Caki2 (cell line): ENCODE results near the gene CTTNBP2. TPM values are rescaled to one million over a fixed set of nuclear protein-coding genes. Genes with fewer than 3 reads are reported as not detected.

Experiments used
- DNase-seq: peaks from one replicate; pipeline ENCODE4 v3.0.0-alpha.2; 2015; ENCODE audit warnings: low read depth
- in situ Hi-C: cut with HindIII; loops from 2 replicates; pipeline ENCODE4 v1.10.0; 2016; ENCODE audit warnings: low sequenced_read_pairs, low pct_unique_long_range_greater_than_20kb, mixed read lengths
- total RNA-seq: library from RNA; depleted of rRNA; stranded (reverse); fragments of >200 nt; shearing (Covaris generic); gene quantifications from 2 replicates; pipeline ENCODE4 v1.2.3, GENCODE V29; 2014; ENCODE audit warnings: low replicate concordance

CTTNBP2 gene
- total RNA-seq, 1 experiment from 2014 or later, result not detected

DNA sequence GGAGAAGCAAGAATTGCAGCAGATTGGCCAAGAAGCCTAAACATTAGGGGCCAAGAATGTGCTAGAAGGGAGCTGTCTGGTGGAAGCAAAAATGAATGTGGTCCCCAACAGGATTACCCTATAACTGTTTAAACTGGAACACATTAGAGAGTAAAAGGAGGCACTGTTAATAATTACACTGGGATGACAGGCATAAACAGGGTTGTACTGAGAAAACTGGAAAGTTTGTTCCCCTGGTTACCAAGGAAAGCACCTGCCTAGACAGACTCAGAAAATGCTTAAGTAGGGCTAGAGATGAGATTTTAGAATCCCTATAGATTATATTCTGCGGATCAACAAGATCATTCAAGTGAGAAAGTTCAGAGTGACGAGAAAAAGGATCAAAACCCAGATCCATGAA lies 100.8 kb downstream of the CTTNBP2 start:
- DNase-seq, result peak; percentile 46
- in situ Hi-C loops, result no loop called here

DNA sequence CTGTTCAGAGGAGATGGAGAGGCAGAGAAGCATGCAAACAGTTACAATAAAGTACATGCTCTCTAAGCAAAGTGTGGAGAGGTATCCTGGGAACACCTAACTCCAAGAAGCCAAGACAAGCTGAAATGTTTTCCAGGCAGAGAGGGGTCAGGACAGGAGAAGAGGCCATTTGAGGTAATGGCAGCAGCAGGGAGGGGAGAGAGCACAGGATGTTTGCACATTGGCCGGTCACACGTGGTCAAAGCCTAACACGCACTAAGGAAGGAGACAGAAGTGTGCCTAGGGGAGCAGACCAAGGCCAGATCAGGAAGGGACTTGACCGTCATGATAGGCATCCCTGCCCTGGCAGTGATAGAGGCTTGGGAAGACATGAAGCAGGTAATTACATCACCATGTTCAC lies 101.5 kb downstream of the CTTNBP2 start:
- in situ Hi-C loops, result no loop called here
- DNase-seq, result no peak

DNA sequence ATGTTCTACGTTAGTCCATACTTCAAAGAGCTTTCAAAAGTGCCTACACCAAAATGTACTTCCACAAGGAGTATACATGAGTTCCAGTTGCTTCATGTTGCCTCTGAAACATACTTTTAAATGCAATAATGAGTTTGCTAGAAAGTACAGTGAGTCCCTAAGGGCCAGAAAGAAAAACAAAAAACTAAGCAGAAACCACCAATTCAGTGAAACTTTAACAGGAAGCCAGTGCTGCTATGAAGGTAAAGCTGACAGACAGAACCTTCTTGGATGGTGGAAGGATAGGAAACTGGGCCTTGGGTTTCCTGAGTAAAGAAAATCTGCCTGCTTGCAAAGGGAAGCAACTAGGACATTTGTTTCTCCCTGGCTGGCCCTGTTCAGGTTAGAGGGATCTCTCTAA lies 104.2 kb downstream of the CTTNBP2 start:
- in situ Hi-C loops, result no loop called here
- DNase-seq, result no peak

DNA sequence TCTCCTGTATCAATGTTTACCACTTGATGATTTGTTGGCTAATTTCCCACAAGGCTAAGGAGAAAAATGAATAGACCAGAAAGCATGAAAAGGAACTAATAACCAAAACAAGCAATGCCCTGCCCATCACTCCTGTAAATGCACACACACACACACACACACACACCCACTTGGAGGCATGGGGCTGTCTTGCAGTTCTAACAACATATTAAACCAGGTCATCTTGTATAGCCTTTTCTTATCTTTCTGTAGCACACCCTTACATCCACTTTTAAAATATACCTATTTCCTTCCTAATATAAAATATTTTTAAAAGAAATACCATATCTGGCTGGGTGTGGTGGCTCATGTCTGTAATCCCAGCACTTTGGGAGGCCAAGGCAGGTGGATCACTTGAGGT lies 105.3 kb downstream of the CTTNBP2 start:
- DNase-seq, result no peak
- in situ Hi-C loops, result no loop called here

DNA sequence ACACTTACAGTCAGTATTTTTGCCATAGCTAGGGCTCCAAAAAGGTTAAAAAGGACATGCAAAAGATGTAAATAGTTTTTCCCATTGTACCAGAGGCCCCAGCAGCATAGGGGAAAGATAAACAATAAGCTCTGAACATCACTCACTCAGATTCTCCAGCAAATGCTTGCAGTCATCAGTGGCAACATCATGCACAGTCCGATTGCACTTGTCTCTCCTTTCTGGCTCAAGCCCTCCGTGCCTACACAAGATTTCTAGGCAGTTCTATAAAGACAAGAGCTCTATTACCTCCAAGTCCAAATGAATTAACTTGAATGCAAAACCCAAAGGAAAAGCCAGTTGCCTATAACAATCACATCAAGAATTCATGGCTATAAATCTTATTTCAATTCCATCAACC lies 106.3 kb downstream of the CTTNBP2 start:
- DNase-seq, result no peak
- in situ Hi-C loops, result no loop called here

DNA sequence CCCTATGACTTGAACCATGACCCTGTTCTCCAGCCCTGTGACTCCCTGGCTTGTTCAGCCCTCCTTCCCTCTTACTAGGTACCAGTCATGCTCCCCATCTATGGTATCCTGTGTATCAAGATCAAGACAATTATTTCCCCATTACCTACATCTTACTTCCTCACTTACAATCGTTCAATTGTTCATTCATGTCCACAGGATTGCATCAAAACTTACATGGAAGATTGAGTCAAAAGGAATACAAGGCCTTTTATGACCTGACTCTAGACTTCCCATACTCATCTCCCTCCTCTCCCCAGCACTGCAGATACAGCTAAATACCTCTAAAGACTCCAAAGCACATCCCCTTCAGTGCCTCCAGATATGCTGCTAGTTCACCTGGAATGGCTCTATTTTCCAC lies 109.2 kb downstream of the CTTNBP2 start:
- DNase-seq, result no peak
- in situ Hi-C loops, result no loop called here

DNA sequence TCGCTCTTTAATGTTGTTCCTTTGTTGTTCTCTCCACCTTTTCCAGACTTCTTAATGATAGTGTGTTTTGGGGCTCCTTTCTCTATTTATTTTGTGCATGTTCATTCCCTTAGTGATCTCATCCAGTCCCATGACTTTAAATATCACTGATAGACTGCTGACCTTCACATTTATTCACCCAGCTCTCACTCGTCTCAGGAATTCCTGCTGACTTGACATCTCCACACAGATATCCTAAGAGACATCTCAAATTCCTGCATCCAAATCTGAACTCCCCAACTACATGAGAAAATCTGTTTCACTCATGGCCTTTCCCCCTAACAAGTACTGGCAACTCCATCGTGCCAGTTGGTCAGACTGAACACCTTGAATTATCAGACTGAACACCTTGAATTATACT lies 111.2 kb downstream of the CTTNBP2 start:
- no peak for DNase-seq
- in situ Hi-C loops, result no loop called here

DNA sequence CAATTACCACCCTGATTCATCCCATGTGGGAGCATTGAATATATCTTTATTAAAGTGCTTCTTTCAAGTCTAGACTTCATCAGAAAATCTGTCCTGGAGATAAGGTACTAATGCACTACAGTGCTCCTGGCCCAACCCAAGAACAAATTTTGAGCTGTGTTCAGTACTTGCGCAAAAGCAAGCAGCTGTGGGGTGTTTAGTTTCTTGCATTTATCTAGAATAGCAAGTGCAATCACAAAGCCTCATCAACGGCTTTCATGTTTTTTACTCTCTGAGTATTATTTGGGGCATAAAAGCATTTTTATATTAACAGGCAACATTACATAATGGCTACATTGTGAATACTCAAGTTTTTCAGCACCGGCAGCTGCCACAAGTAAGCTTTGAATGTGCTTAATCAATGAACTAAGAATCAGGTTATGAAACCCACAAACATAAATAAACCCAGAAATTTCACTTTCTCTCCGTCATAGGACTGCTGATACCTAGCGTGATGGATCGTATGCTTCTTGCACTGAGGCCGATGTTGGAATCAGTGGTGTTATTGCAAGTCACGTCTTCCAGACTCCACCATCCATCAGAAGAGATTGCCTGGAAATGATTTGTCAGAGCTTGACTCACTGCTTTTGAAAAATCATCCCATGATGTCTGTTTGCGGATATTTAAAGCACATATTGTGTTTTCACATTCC lies 113.1 kb downstream of the CTTNBP2 start:
- in situ Hi-C loops, result no loop called here
- no peak for DNase-seq

DNA sequence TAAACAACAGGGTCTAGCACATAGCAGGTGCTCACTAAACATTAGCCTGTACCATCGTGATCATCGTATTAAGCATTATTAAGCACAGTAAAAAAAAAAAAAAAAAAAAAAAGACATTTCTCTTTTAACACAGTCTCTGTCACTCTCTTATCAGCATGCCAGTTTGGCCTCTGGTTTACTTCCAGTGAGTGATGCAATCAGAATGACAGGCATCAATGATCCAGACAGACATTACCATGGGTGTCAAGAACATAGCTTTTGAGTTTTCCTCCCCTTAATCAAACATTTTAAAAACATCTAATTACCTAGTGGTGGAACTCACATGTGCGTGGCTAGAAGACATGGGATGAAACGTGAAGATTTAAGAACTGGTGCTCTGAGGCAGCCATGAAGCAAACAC lies 115.8 kb downstream of the CTTNBP2 start:
- in situ Hi-C loops, result no loop called here
- DNase-seq, result no peak

DNA sequence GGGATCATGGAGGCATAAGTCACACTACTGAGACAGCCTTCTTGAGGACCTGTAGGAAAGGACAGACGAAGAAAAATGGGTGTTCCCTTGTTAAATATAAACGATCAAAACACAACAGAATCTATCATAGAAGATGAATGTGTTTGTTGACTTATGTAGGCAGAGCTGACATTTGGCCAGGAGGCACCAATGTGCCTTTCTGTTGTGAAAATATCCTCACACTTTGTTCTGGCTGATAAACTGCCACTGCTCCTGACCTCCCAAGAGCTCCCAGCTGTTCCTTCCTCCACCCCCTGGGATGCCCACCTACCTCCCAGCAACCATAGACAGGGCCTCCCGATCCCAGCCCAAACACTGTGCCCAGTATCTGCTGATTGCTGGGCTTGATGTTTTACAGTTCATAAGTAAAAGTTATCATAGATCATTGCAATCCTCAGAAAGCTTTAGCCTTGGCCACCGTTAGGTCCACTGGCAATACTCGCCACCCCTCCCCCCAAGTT lies 116.6 kb downstream of the CTTNBP2 start:
- no peak for DNase-seq
- in situ Hi-C loops, result no loop called here

DNA sequence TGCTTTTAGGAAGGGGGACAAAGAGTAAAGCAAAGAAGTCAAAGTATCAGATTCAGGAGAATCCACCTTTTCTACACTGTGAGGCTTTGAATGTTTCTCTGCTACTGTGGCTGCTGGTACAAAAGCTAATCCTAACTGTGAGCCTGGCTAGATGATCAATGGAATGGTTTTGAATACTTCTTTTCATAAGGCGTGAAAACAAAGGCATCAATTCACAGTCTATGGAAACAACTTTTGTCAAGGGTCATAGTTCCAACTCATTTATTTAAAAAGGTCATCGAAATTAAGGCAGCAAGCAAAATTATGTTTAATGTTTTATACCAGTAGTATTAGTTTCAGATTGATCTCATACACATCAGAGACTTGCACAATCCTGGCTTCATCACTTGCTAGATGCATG lies 118.1 kb downstream of the CTTNBP2 start:
- no peak for DNase-seq
- in situ Hi-C loops, result no loop called here

DNA sequence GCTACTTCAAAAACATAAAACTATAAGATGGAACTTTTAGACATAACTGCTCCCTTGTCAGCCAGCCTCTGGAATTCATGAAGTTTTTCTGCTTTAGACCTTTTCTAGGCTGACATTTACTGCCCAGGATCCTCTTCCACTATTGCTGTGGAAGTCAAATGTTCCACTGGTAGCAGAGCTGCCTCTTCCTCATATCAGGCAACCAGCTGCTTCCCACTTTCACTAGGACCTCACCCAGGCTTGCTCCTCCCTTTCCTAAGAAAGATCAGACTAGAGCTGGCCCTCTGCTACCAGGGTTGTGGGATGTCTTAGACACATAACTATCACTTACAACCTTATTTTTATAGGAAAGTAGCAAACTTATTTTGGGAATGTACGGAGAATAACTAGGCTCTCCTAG lies 121.5 kb downstream of the CTTNBP2 start:
- in situ Hi-C loops, result no loop called here
- no peak for DNase-seq

DNA sequence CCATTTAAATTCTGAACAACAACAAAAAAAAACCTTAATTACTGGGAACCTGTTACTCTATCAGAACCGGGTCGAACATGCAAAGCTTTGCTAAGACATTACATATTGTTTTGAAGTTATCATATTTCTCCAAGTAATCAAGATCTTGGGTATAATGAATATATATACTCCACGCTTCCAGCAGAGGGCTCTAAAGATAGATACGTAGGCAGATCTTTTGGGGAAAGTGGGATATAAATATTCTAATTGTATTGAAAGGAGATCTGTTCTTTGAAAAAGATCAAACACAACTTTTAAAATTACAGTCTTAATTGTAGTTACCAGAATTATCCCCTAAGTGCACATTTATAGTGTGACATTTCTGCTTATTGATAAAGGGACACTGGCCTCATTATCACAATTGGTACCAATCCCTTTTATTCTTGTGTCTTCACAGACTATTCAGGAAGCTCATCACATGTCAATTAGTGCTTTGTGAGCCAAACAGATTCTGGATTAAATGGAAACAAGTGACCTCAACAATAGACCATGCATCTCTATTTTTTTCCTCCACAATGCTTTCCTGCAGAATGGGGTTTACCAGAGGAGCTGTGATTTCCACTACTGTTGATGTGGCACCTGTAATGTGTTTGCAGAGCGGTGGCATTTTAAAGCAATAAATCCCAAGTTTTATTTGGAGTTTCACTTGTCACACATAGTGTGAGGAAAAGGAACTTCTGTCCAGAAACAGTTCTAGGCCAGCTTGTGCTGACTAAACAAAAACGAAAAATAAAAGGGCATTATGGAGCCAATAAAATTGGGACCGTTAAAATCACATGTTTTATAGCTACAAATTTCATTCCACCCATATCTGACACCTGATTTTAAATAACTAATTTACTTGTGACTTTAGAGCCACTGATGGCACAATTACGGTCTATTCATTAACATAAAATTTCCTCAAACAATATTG lies 122.4 kb downstream of the CTTNBP2 start:
- no peak for DNase-seq
- in situ Hi-C loops, result no loop called here

DNA sequence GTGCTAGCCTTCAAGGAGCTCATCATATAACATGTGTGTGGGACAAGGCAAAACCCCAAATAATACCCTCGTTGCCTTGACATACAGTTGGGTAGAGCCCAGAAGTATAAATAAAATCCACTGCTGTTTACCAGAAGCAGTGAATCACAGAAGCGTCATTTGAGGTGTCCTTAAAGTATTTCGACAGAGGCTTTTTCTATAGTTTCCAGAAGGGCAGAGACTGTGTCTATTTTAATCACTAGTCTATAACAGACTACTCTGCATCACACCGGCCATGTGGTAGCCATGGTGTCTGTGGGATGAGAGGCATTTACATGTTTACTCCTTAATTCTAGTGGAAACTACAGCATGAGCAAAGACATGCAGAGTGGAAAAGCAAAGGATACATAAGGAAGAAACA lies 131.3 kb downstream of the CTTNBP2 start:
- in situ Hi-C loops, result no loop called here
- DNase-seq, result no peak

DNA sequence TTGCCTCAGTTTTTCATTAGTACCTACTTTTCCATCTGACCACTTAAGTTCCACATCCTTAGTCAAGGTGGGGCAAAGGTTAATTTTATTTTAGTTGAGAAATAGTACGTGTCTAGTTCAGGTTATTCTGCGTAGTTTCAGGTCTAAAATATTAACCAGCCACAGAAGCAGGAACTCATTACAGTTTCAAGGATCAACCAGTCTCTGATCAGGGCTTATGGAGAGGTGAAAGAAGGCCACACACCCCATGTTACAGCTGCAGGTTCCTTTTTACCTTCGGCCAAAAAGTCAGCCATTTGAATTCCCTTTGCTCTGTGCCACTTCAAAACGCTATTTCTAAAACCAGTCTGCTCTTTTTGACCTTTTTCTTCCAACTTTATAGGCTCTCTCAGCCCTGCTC lies 134.2 kb downstream of the CTTNBP2 start:
- no peak for DNase-seq
- in situ Hi-C loops, result no loop called here

DNA sequence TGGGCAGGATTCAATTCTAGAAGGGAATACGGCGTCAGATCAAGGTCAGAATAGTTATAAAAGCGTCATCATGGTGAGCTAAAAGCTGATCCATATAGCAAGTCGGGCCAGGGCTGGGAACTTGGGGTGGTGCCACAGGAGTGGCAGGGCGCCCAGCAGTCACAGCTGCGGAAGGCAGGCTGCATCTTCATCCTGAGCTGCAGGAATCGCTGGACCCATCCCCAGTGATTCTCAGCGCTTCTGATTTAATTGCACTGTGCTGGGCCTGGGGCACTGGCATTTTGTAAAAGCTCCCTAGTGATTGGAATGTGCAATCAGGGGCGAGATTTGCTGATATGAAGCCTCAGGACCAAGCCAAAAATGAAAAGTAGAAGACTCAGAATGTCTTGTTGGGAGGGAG lies 135.3 kb downstream of the CTTNBP2 start:
- in situ Hi-C loops, result no loop called here
- no peak for DNase-seq

DNA sequence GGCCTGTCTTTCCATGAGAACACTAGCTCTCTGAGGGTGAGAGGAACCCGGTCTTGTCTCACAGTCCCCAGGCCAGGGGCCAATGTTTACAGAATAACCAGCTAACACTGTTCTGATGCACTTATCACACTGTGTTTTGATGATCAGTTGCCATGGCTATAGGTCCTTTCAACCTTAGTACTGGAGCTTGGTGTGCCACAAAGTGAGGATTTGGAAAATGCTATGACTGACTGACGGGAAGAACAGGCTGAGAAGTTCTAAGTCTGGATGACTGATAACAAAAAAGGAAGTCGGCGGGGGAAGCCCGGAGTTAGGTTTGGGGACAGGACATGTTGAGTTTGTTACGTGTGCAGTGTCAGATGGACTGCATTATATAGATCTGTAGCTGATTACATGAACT lies 141.8 kb downstream of the CTTNBP2 start:
- in situ Hi-C loops, result no loop called here
- DNase-seq, result no peak

DNA sequence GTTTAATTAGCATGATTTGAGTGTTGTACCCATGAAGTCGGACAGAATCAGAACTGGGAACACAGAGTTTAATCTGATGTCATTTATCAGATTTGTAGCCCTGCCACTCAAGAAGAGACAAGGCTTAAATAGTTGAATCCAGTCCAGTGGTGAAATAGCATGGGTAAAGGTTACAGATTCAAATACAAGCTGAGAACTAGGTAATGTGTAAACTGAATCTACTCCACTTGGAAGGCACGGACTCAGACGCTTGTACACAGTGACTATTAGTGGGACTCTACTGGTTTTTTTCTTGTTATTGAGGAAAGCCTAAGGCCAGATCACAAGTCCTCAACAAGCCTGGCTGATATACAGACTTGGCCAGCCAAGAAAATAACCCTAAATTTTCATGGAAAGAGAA lies 142.9 kb downstream of the CTTNBP2 start:
- in situ Hi-C loops, result no loop called here
- DNase-seq, result no peak

DNA sequence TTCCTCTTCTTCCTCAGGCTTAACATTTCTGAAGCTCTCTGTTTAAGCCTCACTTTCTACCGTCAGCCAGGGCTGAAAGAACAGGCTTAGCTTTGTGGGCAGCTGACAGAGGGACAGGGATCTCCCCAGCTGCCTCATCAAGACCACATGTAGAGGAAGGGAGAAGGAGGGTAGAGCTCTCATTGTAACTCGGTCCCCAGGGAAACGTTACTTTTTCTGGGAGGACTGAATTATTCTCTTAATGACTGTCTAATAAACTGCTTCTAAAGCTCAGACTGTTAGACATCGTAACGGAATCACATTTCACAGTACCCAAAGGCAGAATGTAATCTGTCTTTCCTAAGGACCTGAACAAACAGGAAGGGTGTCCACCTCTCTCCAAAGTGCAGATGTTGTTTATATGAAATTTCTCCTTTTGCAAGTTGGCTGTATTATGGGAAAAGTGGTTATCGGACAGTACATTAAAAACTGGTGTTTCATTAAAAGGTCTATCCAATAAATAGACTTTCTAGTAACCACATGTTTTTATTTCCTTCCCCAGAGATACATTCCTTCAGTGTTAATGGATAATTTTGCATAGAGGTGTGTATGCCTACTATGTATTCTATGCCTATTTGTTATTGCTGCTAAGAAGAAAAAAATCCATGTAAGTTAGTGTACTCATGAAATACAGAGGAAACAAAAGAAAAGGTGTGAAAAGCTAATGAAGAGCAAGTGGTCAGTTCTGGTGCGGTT lies 144.2 kb downstream of the CTTNBP2 start:
- DNase-seq, result no peak
- in situ Hi-C loops, result no loop called here
